GM12878 (cell line): Measurements from ENCODE around the gene RNF113B. TPM values are rescaled to one million over a fixed set of nuclear protein-coding genes. Genes with fewer than 3 reads are reported as not detected.

ENCODE experiments used
- BHLHE40 ChIP-seq, 2 experiments: fragments of 450-650 bp in 1 of 2; IDR thresholded peaks; 2 replicates each; pipeline ENCODE4 v1.6.1; 2011 to 2017; ENCODE audit warnings: low read depth in 2 of 2, borderline replicate concordance in 1 of 2, improper control_type of control experiment in 1 of 2, low read length in 1 of 2, mild to moderate bottlenecking in 1 of 2
- CTCF ChIP-seq, 3 experiments: IDR thresholded peaks in 2 of 3; conservative IDR thresholded peaks in 1 of 3; 2 replicates each; pipeline ENCODE4 v1.5.1; 2011; ENCODE audit warnings: low read depth in 3 of 3, low read length in 3 of 3, mild to moderate bottlenecking in 3 of 3, control low read depth in 2 of 3, moderate library complexity in 2 of 3, inconsistent platforms in 1 of 3, mixed read lengths in 1 of 3; ENCODE audit not compliant: control insufficient read depth in 2 of 3, insufficient read depth in 1 of 3; ENCODE audit errors: extremely low read depth in 1 of 3
- DPF2 ChIP-seq: fragments of 450-650 bp; IDR thresholded peaks from 2 replicates; pipeline ENCODE4 v1.6.1; 2017; ENCODE audit warnings: mild to moderate bottlenecking
- E2F4 ChIP-seq: IDR thresholded peaks from 2 replicates; pipeline ENCODE4 v1.6.1; 2012; ENCODE audit warnings: low read depth, low read length, improper control_type of control experiment
- MAX ChIP-seq: IDR thresholded peaks from 2 replicates; pipeline ENCODE4 v1.6.1; 2012; ENCODE audit warnings: low read depth, low read length, improper control_type of control experiment
- MEF2B ChIP-seq: fragments of 450-650 bp; IDR thresholded peaks from 2 replicates; pipeline ENCODE4 v1.6.1; 2018; ENCODE audit warnings: mild to moderate bottlenecking, moderate library complexity; ENCODE audit not compliant: partially characterized antibody, poor library complexity, severe bottlenecking
- NBN ChIP-seq: fragments of 450-650 bp; IDR thresholded peaks from 2 replicates; pipeline ENCODE4 v1.6.1; 2016
- REST ChIP-seq: IDR thresholded peaks from 2 replicates; pipeline ENCODE4 v1.6.1; 2012; ENCODE audit warnings: mild to moderate bottlenecking, low read depth, low read length
- SIX5 ChIP-seq: IDR thresholded peaks from 2 replicates; pipeline ENCODE4 v1.6.1; 2011; ENCODE audit warnings: mild to moderate bottlenecking, low read depth, low read length, moderate library complexity; ENCODE audit not compliant: severe bottlenecking
- SMARCA5 ChIP-seq: fragments of 450-650 bp; IDR thresholded peaks from 2 replicates; pipeline ENCODE4 v1.6.1; 2017; ENCODE audit warnings: mild to moderate bottlenecking
- SREBF1 ChIP-seq: IDR thresholded peaks from 2 replicates; pipeline ENCODE4 v1.6.1; 2012; ENCODE audit warnings: mild to moderate bottlenecking, low read length
- ZBTB11 ChIP-seq: fragments of 450-650 bp; formaldehyde crosslinking; IDR thresholded peaks from 2 replicates; pipeline ENCODE4 v1.5.0; 2022; ENCODE audit warnings: mild to moderate bottlenecking, missing genetic modification characterization
- polyA plus RNA-seq, 11 experiments: library from polyadenylated mRNA; depleted of rRNA in 4 of 11; unstranded in 6 of 11; stranded (reverse) in 5 of 11; fragments of >200 nt; fragmentation: Nextera tagmentation in 4 of 11; fragmentation: Illumina TruSeq in 1 of 11; extraction: Ambion mirVana in 4 of 11; extraction: Trizol in 1 of 11; gene quantifications; 1 replicate in 1 of 11; 2 replicates in 10 of 11; pipeline versions ENCODE4 v1.2.1 to v1.2.3, GENCODE V29; 2011 to 2016; ENCODE audit warnings: inconsistent platforms in 2 of 11, missing spikeins in 2 of 11, low read depth in 1 of 11
- total RNA-seq, 4 experiments: library from RNA; depleted of rRNA in 3 of 4; stranded (reverse); fragments of >200 nt in 3 of 4; fragmentation: Illumina TruSeq in 1 of 4; extraction: Trizol in 1 of 4; gene quantifications; 2 replicates each; pipeline versions ENCODE4 v1.2.1 to v1.2.3, GENCODE V29; 2013 to 2021

RNF113B gene
- total and polyA plus RNA-seq, 10 of the 15 experiments (the other 5 are each of a cell fraction or from before 2014, with no cell fraction given): not detected

- no peak for TF ChIP-seq NBN
- TF ChIP-seq SREBF1: no peak
- TF ChIP-seq ZBTB11 (CRISPR knock-in tag): no peak
- peak; percentile 95 for TF ChIP-seq MEF2B
- TF ChIP-seq BHLHE40 (IDR thresholded peaks at IDR 0.05; ENCODE audit: borderline replicate concordance in 1 of 2, low read depth in 2 of 2, low read length in 1 of 2): peak; percentile 16 to 63; a peak in 2 of 4 replicates
- TF ChIP-seq MAX: no peak
- TF ChIP-seq REST: no peak
- TF ChIP-seq SIX5: no peak
- TF ChIP-seq SMARCA5: peak; percentile 77
- no peak for TF ChIP-seq E2F4
- 0 out of 2 replicates have a peak, but pooled peaks have one; percentile 19 for TF ChIP-seq DPF2
- TF ChIP-seq CTCF (IDR thresholded peaks at IDR 0.05 in 2 of 3, conservative IDR thresholded peaks at IDR 0.05 in 1 of 3; ENCODE audit: control insufficient read depth in 2 of 3, extremely low read depth in 1 of 3, insufficient read depth in 1 of 3, low read depth in 3 of 3, low read length in 3 of 3): peak in 2 of 3 experiments; percentile 13 to 45; a peak in 3 of 6 replicates
Measured at GRCh38 chr13:98142380-98143156, 34.5 kb downstream of the RNF113B start, which contains the start of gene FARP1 (continued).
